GM12874 (cell line): ENCODE results near the gene DAO.

ENCODE experiments used
- CTCF ChIP-seq: IDR thresholded peaks from 2 replicates; pipeline ENCODE4 v1.5.1; 2011; ENCODE audit warnings: low read depth, mild to moderate bottlenecking, control low read depth, low read length, moderate library complexity; ENCODE audit not compliant: insufficient read depth

The DAO gene

GRCh38 chr12:108930155-108930554, 50.3 kb downstream of the DAO start:
- TF ChIP-seq CTCF = no peak

GRCh38 chr12:108930756-108931155, 50.9 kb downstream of the DAO start:
- TF ChIP-seq CTCF = no peak

GRCh38 chr12:108933949-108934348, 54.1 kb downstream of the DAO start:
- no peak for TF ChIP-seq CTCF

GRCh38 chr12:108935159-108935763, 55.4 kb downstream of the DAO start:
- TF ChIP-seq CTCF = no peak

GRCh38 chr12:108938247-108938924, 58.5 kb downstream of the DAO start:
- TF ChIP-seq CTCF = no peak

GRCh38 chr12:108939594-108939993, 59.7 kb downstream of the DAO start:
- no peak for TF ChIP-seq CTCF

GRCh38 chr12:108940138-108940537, 60.2 kb downstream of the DAO start:
- TF ChIP-seq CTCF = no peak
